NB4 (cell line): Measurements from ENCODE around the gene ATXN7L1.

Experiments
- DNase-seq: peaks from one replicate; pipeline ENCODE4 v3.0.0; 2010; ENCODE audit warnings: low read depth
- H3K4me3 ChIP-seq: one replicate; pipeline ENCODE4 v1.5.1; 2011; ENCODE audit warnings: mild to moderate bottlenecking, low read depth, low read length, moderate library complexity
- CTCF ChIP-seq: IDR thresholded peaks from one replicate; pipeline ENCODE4 v1.5.1; 2012; ENCODE audit warnings: low read depth, low read length
- MYC ChIP-seq: IDR thresholded peaks from 2 replicates; pipeline ENCODE4 v1.6.1; 2011; ENCODE audit warnings: low read depth, low read length
- POLR2A ChIP-seq: IDR thresholded peaks from 2 replicates; pipeline ENCODE4 v1.6.1; 2011; ENCODE audit warnings: mild to moderate bottlenecking; ENCODE audit not compliant: insufficient read length; ENCODE audit errors: extremely low read depth
- TF ChIP-seq, protein P1 (sequence below): IDR thresholded peaks from 2 replicates; pipeline ENCODE4 v1.6.1; 2011; ENCODE audit warnings: low read depth, low read length

ATXN7L1 gene

DNA sequence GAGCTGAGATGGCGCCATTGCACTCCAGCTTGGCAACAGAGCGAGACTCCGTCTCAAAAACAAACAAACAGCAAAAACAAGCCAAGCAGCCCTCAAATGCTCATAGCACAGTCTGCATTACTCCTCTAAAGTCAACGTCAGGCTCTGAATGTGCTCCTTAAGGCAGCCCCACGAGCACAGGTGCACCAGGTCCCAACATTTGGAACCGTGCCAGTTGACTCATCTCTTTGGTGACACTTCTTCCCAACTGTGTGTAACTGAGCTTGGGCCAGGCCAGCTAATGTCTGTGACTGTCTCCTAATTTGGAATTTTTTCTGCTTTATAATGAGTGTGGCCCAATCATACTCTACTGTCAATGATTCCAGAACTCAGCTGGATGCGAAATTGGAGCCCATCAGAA, 228.8 kb downstream of the ATXN7L1 start:
- TF ChIP-seq MYC (no peak), POLR2A (no peak), CTCF (no peak)
- TF ChIP-seq, protein P1, sequence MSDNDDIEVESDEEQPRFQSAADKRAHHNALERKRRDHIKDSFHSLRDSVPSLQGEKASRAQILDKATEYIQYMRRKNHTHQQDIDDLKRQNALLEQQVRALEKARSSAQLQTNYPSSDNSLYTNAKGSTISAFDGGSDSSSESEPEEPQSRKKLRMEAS: no peak
- no peak overlapping the region for H3K4me3 ChIP-seq
- no peak for DNase-seq

DNA sequence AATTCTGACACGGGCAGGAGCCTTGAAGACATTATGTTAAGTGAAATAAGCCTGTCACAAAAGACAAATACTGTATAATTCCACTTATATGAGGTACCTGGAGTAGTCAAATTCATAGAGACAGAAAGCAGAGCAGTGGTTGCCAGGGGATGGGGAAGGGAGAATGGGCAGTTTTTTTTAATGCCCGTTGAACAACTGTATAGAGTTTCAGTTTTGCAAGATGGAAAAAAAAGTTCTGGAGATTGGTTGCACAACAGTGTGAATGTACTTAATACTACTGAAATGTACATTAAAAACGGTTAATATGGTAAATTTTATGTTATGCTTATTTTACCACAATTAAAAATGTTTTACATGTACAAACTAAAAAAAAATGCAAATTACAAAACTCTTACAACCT, 231.5 kb downstream of the ATXN7L1 start:
- no peak for DNase-seq
- H3K4me3 ChIP-seq: no peak overlapping the region
- TF ChIP-seq POLR2A (no peak), CTCF (no peak), MYC (no peak)
- TF ChIP-seq, protein P1: no peak

DNA sequence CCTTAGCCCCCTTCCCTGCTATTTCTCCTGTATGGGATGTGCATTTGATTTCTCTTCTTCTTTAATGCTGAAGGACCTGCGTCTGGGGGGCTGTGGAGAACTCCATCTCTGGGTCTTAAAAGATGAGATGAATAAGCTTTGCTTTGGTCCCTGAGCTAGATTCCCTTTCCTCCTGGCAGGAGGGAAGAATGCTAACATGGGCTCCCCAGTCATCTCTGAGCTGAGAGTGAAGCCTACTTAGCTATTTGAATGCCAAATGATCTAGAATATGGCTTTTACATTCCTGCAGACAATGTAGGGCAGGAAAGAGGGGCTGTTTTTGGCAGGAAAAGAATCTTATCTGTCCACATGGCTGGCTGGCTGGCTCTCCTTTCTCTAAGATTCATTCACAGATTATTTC, 232.5 kb downstream of the ATXN7L1 start:
- H3K4me3 ChIP-seq: no peak overlapping the region
- no peak for TF ChIP-seq MYC
- TF ChIP-seq, protein P1: no peak
- TF ChIP-seq CTCF: no peak
- no peak for TF ChIP-seq POLR2A
- no peak for DNase-seq

GRCh38 chr7:105643384-105643783, 233.0 kb downstream of the ATXN7L1 start:
- H3K4me3 ChIP-seq: no peak overlapping the region
- no peak for TF ChIP-seq CTCF
- TF ChIP-seq MYC: no peak
- TF ChIP-seq POLR2A: no peak
- TF ChIP-seq, protein P1: no peak
- no peak for DNase-seq

DNA sequence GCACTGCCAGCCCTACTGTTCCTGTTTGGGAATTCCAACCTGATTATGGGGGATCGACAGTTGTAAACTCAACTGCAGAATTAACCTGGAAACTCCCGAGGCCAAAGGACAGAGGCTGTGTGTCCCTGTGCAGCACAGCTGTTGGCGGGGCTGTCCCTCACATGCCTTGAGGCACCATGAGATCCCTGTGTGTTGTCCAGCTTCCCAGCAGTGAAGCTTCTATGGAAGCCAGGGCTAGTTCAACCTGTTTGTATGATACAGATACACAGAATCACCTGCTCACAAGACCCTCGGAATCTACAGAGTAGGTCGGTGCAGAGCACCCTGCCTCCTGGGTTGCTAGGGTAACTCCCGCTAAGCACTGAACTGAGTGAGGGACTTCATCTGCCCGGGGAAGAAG, 234.1 kb downstream of the ATXN7L1 start:
- DNase-seq: no peak
- H3K4me3 ChIP-seq: no peak overlapping the region
- TF ChIP-seq CTCF: no peak
- TF ChIP-seq MYC: no peak
- no peak for TF ChIP-seq POLR2A
- TF ChIP-seq, protein P1: no peak
